ENCODE measurements around the gene TMEM80.

DNA sequence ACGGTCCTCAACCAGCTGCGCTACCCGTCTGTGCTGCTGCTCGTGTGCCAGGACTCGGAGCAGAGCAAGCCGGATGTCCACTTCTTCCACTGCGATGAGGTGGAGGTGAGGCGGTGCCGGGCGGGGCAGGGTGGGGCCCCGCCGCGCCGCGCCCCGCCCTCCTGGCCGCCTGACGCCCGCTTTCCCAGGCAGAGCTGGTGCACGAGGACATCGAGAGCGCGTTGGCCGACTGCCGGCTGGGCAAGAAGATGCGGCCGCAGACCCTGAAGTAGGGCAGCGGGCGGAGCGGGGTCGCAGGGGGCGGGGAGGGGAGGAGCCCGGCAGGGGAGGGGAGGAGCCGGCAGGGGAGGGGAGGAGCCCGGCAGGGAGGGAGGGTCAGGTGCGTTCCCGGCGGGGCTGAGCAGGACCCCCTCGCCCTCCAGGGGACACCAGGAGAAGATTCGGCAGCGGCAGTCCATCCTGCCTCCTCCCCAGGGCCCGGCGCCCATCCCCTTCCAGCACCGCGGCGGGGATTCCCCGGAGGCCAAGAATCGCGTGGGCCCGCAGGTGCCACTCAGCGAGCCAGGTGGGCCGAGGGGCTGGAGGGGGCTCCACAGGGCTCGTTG lies 25.1 kb downstream of the TMEM80 start:
- TF ChIP-seq, protein P1, sequence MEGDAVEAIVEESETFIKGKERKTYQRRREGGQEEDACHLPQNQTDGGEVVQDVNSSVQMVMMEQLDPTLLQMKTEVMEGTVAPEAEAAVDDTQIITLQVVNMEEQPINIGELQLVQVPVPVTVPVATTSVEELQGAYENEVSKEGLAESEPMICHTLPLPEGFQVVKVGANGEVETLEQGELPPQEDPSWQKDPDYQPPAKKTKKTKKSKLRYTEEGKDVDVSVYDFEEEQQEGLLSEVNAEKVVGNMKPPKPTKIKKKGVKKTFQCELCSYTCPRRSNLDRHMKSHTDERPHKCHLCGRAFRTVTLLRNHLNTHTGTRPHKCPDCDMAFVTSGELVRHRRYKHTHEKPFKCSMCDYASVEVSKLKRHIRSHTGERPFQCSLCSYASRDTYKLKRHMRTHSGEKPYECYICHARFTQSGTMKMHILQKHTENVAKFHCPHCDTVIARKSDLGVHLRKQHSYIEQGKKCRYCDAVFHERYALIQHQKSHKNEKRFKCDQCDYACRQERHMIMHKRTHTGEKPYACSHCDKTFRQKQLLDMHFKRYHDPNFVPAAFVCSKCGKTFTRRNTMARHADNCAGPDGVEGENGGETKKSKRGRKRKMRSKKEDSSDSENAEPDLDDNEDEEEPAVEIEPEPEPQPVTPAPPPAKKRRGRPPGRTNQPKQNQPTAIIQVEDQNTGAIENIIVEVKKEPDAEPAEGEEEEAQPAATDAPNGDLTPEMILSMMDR (conservative IDR thresholded peaks at IDR 0.05; ENCODE audit: low read length): no peak
- TF ChIP-seq EZH2phosphoT487 (IDR thresholded peaks at IDR 0.05; ENCODE audit: borderline replicate concordance): no peak
